HG03280 (cell line): ENCODE results near the gene LHFPL5.

Experiments
- ATAC-seq: cut with Tn5 transposase; IDR thresholded peaks from one replicate; pipeline ENCODE4 v1.9.1; 2021; ENCODE audit warnings: mild to moderate bottlenecking, moderate library complexity; ENCODE audit not compliant: unreplicated experiment

LHFPL5 gene

DNA sequence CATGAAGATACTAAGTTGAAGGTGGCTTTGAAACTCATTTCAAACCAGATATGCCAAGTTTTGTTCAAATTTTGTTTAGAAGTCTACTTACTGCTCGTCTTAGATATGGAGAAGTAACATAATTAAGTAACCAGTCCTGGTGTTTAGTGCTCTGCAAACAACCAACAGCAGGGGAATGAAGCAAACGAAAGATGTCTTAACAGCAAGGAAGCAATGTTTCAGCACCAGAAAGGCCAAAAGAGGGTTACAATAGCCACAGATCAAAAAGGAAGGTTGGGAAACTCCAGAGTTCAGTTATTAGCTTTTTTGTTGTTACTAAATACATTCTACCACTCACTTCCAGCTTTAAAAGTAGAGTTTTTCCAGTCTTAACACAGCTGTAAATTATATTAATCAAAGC lies 45.1 kb downstream of the LHFPL5 start:
- ATAC-seq: no peak

DNA sequence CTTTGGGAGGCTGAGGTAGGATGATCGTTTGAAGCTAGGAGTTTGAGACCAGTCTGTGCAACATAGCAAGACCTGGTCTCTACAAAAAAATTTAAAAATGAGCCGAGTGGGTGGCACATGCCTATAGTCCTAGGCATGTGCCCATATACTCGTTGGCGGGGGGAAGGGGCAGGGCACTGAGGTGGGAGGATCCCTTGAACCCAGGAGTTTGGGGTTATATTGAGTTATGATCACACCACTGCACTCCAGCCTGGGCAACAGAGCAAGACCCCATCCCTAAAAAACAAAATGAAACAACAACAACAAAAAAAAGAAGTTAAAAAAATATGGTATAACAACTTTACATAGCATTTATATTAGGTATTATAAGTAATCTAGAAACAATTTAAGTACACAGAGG lies 47.8 kb downstream of the LHFPL5 start:
- ATAC-seq: no peak

DNA sequence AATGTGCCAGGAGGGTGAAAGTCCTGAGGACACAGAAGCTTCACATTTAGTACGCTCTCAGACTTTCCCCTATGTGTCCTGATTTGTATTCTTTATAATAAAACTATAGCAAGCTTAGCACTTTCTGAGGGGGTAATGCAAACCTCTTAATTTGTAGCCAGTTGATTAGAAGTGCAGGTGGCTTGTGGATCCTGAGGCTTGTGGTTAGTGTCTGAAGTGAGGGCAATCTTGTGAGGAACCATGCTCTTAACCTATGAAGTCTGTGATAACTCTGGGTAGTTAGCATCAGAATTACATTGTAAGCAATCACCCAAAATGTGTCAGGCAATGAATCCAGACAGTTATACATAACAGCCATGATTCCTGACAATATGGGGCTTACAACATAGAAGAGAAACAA lies 51.1 kb downstream of the LHFPL5 start:
- no peak for ATAC-seq

- ATAC-seq: no peak
These were observed 52.7 kb downstream of the LHFPL5 start for GRCh38 chr6:35857853-35858252.

GRCh38 chr6:35859367-35859766 lies 54.2 kb downstream of the LHFPL5 start:
- no peak for ATAC-seq
